ENCODE results near the gene TP73.
"Not testable (repeated sequence)": the region's sequence is repeated elsewhere in the genome, so short reads cannot be mapped to it uniquely, and the experiment has no call there.

TP73 gene

DNA sequence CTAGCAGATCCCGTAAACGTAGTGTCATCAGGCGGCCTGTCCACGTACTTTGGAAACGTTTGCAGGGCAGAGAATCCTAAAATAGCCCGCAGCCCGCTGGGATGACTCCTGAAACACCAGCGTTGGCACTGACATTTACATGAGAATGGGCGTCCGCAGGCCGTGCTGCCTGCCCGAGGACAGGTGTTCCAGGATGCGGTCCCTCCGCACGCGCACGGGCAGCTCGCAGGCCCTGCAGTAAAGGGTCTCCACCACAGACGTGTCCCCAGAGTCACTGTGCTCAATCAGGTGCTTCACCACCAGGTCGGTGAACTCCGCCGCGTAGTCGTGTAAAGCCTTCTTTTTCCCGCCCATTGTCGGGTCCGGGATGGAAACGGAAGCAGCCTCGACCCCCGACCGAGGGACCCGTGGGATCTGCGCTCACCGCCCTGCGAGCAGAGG lies 94.1 kb downstream of the TP73 start:
- DNase-seq, result no peak

GRCh38 chr1:3746830-3747521 lies 94.7 kb downstream of the TP73 start:
- peak; percentile 90 for DNase-seq

DNA sequence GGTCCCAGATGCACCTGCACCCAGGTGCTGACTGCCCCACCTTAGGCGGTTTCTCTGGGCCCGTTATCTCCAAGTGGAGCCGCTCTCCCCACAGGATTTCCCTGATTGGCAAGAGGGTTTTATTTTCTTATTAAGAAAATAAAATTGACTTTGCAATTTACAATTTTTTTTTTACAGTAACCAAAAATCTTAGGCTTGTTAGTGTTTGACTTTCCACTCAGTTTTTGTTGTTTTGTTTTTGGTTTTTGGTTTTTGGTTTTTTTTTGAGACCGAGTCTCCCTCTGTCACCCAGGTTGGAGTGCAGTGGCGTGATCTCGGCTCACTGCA lies 95.2 kb downstream of the TP73 start:
- DNase-seq, result no peak

- no peak for DNase-seq
Measured at GRCh38 chr1:3747903-3748302, 95.6 kb downstream of the TP73 start.

DNA sequence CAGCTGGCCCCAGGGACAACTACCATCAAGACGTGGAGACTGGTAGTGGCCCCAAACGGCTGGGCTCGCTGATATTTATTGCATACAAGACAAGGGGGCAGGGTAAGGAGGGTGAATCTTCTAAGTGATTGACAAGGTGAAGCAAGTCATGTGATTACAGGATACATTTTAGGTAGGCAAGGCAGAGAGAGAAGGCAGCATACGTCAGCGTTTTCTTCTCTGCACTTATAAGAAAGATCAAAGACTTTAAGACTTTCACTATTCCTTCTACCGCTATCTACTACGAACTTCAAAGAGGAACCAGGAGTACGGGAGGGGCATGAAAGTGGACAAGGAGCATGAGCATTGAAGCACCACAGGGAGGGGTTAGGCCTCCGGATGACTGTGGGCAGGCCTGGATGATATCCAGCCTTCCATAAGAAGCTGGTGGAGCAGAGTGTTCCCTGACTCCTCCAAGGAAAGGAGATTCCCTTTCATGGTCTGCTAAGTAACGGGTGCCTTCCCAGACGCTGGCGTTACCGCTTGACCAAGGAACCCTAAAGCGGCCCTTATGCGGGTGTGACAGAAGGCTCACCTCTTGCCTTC lies 96.1 kb downstream of the TP73 start:
- DNase-seq, result not testable (repeated sequence)

- DNase-seq, result no peak
Measured at GRCh38 chr1:3749512-3749911, 97.2 kb downstream of the TP73 start.

DNA sequence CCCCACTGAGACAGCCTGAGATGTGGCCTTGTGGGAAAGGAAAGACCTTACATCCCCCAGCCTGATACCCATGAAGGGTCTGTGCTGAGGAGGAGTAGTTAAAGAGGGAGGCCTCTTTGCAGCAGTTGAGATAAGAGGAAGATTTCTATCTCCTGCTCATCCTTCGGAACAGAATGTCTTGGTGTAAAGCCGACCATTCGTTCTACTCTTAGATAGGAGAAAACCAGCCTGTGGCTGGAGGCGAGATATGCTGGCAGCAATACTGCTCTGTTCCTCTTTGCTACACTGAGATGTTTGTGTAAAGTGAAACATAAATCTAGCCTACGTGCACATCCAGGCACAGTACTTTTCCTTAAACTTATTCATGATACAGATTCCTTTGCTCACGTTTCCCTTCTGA lies 98.4 kb downstream of the TP73 start:
- no peak for DNase-seq

DNA sequence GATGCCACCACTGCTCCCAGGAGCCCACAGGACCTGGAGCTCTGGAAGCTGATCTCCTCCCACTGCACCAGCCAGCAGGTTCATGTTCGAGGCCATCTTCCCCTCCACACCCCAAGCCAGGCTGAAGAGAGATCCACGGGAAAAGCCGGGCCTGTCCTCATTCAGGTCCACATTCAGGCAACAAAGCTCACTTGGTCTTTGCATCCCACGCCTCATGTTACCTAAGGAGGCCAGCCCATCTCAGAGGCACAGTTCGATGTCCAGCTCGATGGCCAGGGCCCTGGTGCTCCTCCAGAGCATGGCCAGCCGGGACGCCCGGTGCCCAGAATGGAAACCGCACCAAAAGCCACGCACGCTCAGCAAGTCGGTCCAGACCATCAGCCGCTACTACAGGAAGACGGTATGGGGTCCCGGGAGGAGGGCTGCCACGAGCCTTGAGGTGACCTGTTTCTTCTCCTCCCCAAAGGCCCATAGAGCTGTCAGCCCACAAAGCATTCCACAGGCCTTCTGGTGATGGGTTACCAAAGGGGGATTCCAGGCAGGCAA lies 100.2 kb downstream of the TP73 start, which contains the start of gene CCDC27:
CCDC27 (plus strand) TSS at position 51 of the 546 bp plus-strand sequence; CDS start at position 83, 32 bp downstream.
- DNase-seq, result no peak

GRCh38 chr1:3753656-3754454 lies 101.5 kb downstream of the TP73 start:
- no peak for DNase-seq

DNA sequence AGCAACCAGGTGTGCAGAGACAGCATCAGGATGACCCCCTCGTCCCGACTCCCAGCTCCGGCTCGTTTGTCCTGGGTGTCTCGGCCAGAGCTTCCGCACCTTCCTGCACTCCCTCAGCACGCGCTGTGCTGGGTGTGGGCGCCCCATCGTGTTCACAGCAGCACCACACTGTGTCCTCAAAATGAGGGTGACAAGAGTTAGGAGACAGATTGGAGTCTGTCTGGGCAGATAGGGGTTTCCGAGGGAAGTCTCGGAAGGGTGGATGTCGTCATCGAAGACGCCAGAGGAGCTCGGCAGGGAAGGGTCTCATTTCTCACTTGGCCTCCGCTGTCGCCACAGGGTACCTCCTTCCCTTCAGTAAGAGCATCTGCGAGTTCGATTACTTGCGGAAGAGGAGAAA lies 104.1 kb downstream of the TP73 start:
- DNase-seq, result no peak

GRCh38 chr1:3759164-3759563 lies 106.8 kb downstream of the TP73 start:
- no peak for DNase-seq

GRCh38 chr1:3759796-3760195 lies 107.5 kb downstream of the TP73 start:
- DNase-seq, result no peak

DNA sequence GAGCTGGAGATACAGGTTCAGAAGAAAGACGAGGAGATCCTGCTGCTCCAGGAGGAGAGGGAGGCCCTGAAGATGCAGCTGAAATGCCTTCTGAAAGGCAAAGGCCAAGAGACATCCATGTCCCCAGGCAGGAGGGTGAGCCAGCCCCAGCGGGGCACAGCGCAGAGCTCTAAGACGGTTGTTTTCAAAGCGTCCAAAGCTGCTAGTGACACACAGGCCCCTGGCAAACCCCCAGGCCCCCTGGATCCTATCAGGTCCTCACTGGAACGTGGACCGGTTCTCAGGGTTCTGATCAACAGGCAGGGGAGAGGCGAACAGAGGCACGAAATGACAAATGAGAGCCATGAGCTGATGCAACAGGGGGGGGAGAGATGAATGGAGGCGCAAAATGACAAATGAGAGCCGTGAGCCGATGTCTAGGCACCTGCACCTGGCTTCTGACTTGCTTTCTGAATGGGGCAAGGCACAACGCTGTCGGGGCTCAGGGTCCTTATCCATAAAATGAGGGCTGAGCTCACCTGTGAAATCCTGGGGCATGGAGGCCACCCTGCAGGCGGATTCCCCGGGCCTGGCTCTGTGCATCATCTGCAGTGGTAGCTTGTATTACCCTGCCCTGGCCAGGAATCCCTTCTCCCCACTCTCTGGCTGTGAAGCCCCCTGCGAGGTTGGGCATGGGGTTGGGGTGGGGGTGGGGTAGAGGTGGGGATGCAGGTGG lies 109.1 kb downstream of the TP73 start:
- DNase-seq, result no peak

DNA sequence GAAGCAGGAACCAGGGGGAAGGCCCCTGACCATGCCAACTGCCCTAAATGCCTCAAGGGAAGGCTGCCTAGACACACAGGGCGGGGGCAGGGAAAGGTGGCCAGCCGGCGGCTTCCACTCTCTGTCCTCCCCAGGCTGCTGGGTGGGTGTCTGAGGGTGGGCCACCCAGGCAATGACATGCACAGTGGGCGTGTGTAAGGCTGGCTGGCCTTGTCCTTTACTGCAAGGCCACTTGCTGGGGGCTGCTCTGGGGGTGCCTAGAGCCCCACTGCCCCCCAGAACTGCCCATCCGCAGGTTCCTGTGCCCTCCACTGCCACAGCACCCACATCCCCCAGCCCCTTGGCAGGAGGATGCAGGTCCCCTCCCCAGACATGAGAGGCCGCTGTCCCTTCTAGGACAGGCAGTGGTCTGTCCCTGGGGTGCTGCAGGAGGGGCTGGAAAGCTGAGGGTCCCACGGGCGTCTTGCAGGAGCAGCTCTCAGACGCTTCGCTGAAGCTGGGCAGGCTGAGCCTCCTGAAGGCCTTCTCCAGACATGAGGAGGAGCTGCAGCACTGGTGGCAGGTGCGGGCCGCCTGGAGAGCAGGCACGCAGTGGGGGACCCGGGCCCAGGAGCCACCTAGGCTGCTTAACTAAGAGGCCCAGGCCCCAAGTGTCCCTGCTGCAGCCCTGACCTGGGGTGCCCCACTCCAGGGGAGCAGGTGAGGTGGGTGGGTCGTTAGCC lies 110.0 kb downstream of the TP73 start:
- DNase-seq, result no peak

DNA sequence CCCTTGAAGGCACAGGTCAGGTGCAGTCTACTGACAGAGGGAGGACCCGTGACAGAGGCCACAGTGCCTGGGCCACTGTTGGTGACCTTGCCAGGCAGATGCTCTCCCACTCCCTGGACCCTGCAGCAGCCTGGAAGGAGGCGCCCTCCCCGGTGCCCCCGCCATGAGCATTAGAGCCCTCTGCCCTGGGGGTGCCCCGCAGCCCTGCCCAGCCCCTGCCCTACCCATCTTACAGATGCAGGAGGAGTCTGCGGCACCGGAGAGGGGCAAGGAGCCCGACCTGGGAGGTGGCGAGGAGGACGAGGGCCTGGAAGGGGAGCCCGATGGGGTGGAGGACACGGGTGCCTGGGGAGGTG lies 110.5 kb downstream of the TP73 start:
- DNase-seq, result no peak

DNA sequence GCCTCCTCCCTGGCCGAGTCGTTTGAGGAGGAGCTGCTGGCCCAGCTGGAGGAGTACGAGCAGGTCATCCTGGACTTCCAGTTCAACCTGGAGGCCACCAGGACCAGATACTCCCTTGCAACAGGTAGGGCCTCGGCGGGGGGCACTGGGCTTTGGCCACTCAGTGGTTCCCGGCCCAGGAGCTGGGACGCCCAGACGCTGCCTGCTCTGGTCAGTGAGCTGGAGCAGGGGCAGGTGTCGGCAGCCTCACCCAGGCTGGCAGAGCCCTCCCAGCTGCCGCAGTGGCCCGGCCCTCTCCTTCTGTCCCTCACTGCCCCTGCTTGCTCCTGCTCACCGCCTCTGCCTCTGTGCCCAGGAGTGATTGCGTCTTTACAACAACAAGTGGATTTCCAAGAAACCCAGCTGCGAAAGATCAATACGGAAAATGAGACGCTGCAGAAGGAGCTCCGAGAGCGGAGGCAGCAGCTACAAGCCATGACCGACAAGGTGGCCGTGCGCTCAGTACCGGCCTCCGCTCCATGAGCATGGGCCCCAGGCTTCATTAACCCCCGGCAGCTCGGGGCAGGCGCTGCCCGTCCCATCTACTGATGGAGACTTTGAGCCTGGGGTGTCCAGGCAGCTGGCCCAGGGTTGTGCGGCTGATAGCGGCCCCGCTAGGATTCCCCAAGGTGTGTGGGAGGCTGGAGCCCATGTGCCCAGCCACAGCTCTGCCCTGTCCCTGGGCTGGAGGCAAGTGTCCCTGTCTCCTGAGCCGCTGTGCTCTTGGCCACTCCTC lies 111.2 kb downstream of the TP73 start:
- DNase-seq, result no peak

DNA sequence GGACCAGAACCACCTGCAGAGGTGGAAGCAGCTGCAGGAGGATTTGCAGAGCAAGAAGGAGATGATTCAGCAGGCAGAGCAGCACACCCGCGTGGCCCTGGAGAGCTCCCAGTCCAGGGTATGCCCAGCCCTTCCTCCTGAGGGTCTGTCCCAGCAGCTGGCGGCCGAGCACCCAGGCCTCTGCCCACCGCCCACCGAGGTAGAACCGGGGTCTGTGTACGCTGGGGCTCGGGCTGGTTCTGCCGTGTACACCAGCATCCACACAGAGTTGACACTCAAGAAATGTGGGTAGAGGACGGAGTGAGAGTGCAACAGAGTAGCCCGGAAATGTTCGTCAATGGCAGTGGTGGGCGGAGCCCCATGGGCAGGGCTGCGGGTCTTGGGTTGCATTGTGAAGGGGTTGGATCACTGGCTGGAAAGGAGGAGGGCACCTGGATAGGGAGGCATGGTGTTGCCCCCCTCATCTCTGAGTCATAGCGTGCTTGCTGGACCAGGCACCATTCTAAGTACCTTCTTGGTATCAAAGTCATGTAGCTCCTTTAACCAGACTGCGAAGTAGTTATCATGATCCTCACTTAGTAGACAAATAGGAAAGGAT lies 115.1 kb downstream of the TP73 start:
- DNase-seq, result no peak

DNA sequence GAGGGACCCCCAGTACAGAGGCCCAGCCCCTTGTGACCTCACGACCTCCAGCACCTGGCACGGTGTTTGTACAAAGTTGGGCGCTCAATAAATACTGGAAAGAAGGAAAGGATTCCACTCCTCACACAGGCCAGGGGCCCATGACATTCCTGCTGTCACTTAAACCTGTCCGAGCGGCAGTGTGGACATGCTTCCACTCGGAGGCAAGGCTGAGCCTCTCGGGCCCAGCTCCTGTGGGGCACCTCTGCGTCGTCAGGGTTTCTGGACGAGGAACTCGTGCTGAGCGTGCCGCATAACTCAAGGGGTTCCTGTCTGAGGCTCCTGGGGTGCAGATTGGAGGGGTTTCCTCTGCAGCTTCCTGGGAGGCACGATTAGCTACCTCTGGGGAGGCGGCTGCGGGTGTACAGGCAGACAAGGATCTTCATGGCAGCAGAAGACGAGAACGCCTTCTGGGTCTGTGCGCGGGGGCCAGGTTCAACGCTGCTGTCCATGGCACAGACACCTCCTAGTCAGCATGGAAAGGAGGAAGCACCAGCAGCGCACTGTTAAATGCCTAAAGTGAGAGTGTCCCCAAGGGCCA lies 116.6 kb downstream of the TP73 start:
- DNase-seq, result no peak

DNA sequence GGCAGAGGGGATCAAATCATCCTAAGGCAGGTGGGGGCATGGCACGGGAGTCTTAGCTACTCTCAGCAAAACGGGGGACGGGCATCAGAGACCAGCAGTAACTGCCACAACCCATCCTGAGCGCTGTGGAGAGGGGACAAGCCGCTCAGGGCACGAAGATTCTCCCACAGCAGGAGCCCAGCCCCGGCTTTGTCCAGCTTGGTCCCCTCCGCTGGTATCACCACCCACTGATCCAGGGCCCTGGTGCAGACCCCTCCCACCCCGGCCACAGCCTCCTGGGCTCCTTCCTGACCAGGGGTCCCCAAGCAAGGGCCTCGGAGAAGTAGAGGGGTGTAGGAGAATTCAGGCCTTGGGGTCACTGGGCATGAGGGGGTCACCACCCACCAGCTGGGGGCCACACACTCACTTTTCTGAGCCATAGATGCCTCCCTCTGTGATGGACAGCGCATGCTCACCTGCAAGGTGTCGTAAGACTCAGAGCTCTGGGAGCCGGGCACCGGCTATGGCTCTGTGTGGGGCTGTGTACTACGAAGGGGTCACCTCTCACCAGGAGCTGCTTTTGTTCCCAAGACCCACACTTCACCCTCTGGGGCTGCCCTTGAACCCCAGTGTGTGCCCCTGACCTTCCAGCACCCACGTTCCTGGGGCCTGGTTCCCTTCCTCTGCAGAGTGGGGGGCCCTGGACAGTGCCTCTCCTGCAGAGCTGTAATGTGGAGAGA lies 117.9 kb downstream of the TP73 start:
- no peak for DNase-seq
